K562 (cell line): ENCODE results near the gene CFAP410.

Experiments used
- EZH2 ChIP-seq: IDR thresholded peaks from 2 replicates; pipeline ENCODE4 v1.6.1; 2012; ENCODE audit warnings: low read depth, mild to moderate bottlenecking, inconsistent platforms, low read length, borderline replicate concordance
- SAP30 ChIP-seq: fragments of 200-600 bp; sonication (generic); IDR thresholded peaks from 2 replicates; pipeline ENCODE4 v1.6.1; 2012; ENCODE audit warnings: borderline replicate concordance, low read depth, mild to moderate bottlenecking, moderate library complexity, low read length, control low read depth, inconsistent platforms; ENCODE audit not compliant: insufficient read depth, poor library complexity, severe bottlenecking

GRCh38 chr21:44301141-44301540 is 38.0 kb downstream of the CFAP410 start:
- no peak for TF ChIP-seq EZH2
- no peak for TF ChIP-seq SAP30
